ENCODE results near the gene CRACDL. TPM values are rescaled to one million over a fixed set of nuclear protein-coding genes. Genes with fewer than 3 reads are reported as not detected.

CRACDL gene
- total and polyA plus RNA-seq, 2 donors (not counting 1 experiment from before 2014, with no cell fraction given): 0.25 TPM; not detected in 1

DNA sequence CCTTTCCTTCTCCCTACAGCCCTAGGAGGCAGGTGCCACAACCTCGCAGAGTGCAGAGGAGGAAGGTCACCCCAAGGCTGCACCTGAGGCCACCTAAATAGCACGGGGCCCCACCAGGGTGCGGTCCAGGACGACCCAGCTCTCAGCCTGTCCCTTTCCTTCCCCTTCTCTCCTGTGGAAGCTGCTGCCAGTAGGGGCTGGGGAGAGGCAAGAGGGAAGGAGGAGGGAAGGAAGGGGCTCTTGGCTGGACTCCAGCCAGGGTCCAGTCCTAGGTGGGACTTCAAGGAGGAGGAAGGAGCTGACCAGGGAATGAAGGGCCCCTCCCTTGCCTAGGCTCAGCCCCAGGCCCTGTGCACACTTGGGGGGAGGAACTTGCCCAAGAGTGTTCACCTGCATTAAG, 11.1 kb downstream of the CRACDL start:
- Histone ChIP-seq H3K27me3 (replicated peaks in 1 of 4; ENCODE audit: control extremely low read depth in 1 of 4, control insufficient read depth in 3 of 4, insufficient read depth in 4 of 4, low read length in 3 of 4) (peaks cover 0 to 10% (median 3%) of the 10 kb centered on the region in 4 experiments), H3K79me2 (ENCODE audit: control insufficient read depth, insufficient read depth, low read length) (no peaks in the 10 kb centered on the region), H3K4me2 (replicated peaks; ENCODE audit: low read depth, low read length, poor library complexity, severe bottlenecking) (no peak overlapping the region), H3K27ac (ENCODE audit: low read length in 2 of 2) (no peak overlapping the region), H3K4me3 (ENCODE audit: control extremely low read depth in 1 of 5, extremely low read depth in 1 of 5, insufficient read depth in 1 of 5, low read depth in 2 of 5, low read length in 4 of 5) (no peak overlapping the region), H4K20me1 (ENCODE audit: control insufficient read depth, insufficient read depth, low read length, poor library complexity, severe bottlenecking) (no peaks in the 10 kb centered on the region), H3K9ac (ENCODE audit: low read length) (no peak overlapping the region), H3K4me1 (ENCODE audit: control insufficient read depth in 2 of 2, insufficient read depth in 2 of 2, low read length in 2 of 2) (no peaks in the 10 kb centered on the region), H3K9me3 (ENCODE audit: control extremely low read depth in 1 of 3, control insufficient read depth in 2 of 3, insufficient read depth in 1 of 3, low read length in 2 of 3) (no peaks in the 10 kb centered on the region), H3K36me3 (replicated peaks in 1 of 2; ENCODE audit: control extremely low read depth in 1 of 2, control insufficient read depth in 1 of 2, extremely low read depth in 1 of 2, insufficient read depth in 2 of 2, low read length in 1 of 2) (no peaks in the 10 kb centered on the region), H2AFZ (ENCODE audit: insufficient read depth, low read depth, low read length, poor library complexity, severe bottlenecking) (no peak overlapping the region)
- ChIA-PET CTCF (no interaction called here), POLR2A (no interaction called here)
- ATAC-seq (ENCODE audit: low read depth): no peak
- Mint-ChIP-seq H3K4me3 (no peak overlapping the region), H3K27me3 (peaks cover 33% of the 10 kb centered on the region), H3K27ac (no peak overlapping the region), H3K9me3 (ENCODE audit: insufficient read depth) (no peaks in the 10 kb centered on the region), H3K4me1 (no peaks in the 10 kb centered on the region)
- WGBS (ENCODE audit: insufficient coverage): 78% methylated on average over 1 of the region's 4 CpGs
- no peak for DNase-seq
- TF ChIP-seq, protein P1, sequence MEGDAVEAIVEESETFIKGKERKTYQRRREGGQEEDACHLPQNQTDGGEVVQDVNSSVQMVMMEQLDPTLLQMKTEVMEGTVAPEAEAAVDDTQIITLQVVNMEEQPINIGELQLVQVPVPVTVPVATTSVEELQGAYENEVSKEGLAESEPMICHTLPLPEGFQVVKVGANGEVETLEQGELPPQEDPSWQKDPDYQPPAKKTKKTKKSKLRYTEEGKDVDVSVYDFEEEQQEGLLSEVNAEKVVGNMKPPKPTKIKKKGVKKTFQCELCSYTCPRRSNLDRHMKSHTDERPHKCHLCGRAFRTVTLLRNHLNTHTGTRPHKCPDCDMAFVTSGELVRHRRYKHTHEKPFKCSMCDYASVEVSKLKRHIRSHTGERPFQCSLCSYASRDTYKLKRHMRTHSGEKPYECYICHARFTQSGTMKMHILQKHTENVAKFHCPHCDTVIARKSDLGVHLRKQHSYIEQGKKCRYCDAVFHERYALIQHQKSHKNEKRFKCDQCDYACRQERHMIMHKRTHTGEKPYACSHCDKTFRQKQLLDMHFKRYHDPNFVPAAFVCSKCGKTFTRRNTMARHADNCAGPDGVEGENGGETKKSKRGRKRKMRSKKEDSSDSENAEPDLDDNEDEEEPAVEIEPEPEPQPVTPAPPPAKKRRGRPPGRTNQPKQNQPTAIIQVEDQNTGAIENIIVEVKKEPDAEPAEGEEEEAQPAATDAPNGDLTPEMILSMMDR (IDR thresholded peaks at IDR 0.05): no peak
- no peak for TF ChIP-seq EZH2 (IDR thresholded peaks at IDR 0.05; ENCODE audit: borderline replicate concordance, insufficient read depth, low read depth, low read length, poor library complexity, severe bottlenecking)
- intact Hi-C loops (cut with micrococcal nuclease): no loop called here

DNA sequence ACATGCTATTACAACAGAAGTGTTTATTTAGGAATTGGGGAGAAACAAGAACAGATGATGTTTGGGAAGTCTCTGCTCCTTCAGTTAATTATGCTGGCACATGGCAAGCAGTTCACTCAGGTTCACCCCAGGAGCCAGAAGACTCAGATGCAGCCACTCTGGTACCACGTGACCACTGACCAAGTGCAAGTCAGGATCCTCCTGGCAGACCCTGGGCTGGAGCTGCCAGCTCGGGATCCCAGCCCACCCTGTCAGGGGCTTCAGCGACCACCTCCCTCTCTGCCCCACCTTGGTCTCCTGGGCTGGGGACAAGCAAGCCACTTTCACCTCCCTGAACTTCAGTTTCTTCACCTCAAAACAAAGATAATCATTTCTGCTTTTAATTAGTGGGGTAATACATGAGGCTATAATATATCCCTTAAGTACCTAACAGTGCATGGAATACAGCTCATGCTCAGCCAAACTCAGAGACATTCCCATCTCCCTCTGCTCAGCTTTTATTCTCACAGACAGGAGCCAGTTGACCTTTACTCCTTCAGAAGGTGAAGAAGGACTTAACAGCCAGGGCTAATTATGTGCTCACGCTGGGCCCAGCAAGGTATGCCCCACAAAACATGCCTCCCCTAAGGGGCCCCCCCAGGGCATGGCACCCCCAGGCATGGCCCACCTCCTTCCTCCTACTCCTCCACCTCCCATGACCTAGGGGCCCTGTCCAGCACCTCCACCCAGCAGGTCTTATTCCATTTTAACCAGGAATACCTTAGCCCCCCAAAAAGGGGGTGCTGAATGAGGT, 11.8 kb downstream of the CRACDL start:
- H3K4me3 ChIP-seq (ENCODE audit: control extremely low read depth in 1 of 5, extremely low read depth in 1 of 5, insufficient read depth in 1 of 5, low read depth in 2 of 5, low read length in 4 of 5): no peak overlapping the region
- peaks cover 0 to 10% (median 3%) of the 10 kb centered on the region in 4 experiments for H3K27me3 ChIP-seq (replicated peaks in 1 of 4; ENCODE audit: control extremely low read depth in 1 of 4, control insufficient read depth in 3 of 4, insufficient read depth in 4 of 4, low read length in 3 of 4)
- no peak overlapping the region for H3K27ac ChIP-seq (ENCODE audit: low read length in 2 of 2)
- no peaks in the 10 kb centered on the region for H3K9me3 ChIP-seq (ENCODE audit: control extremely low read depth in 1 of 3, control insufficient read depth in 2 of 3, insufficient read depth in 1 of 3, low read length in 2 of 3)
- H3K4me2 ChIP-seq (replicated peaks; ENCODE audit: low read depth, low read length, poor library complexity, severe bottlenecking): no peak overlapping the region
- H3K4me3 Mint-ChIP-seq: no peak overlapping the region
- no peak overlapping the region for H2AFZ ChIP-seq (ENCODE audit: insufficient read depth, low read depth, low read length, poor library complexity, severe bottlenecking)
- no peaks in the 10 kb centered on the region for H3K79me2 ChIP-seq (ENCODE audit: control insufficient read depth, insufficient read depth, low read length)
- intact Hi-C loops (cut with micrococcal nuclease): no loop called here
- no peaks in the 10 kb centered on the region for H4K20me1 ChIP-seq (ENCODE audit: control insufficient read depth, insufficient read depth, low read length, poor library complexity, severe bottlenecking)
- TF ChIP-seq, protein P1 (IDR thresholded peaks at IDR 0.05): no peak
- TF ChIP-seq EZH2 (IDR thresholded peaks at IDR 0.05; ENCODE audit: borderline replicate concordance, insufficient read depth, low read depth, low read length, poor library complexity, severe bottlenecking): no peak
- ATAC-seq (ENCODE audit: low read depth) (no peak), DNase-seq (no peak)
- H3K4me1 Mint-ChIP-seq: no peaks in the 10 kb centered on the region
- no peak overlapping the region for H3K27ac Mint-ChIP-seq
- H3K9ac ChIP-seq (ENCODE audit: low read length): no peak overlapping the region
- H3K27me3 Mint-ChIP-seq: peaks cover 33% of the 10 kb centered on the region
- ChIA-PET CTCF (no interaction called here), POLR2A (no interaction called here)
- no peaks in the 10 kb centered on the region for H3K4me1 ChIP-seq (ENCODE audit: control insufficient read depth in 2 of 2, insufficient read depth in 2 of 2, low read length in 2 of 2)
- no peaks in the 10 kb centered on the region for H3K9me3 Mint-ChIP-seq (ENCODE audit: insufficient read depth)
- WGBS (ENCODE audit: insufficient coverage): 87% methylated on average over 4 of the region's 4 CpGs
- H3K36me3 ChIP-seq (replicated peaks in 1 of 2; ENCODE audit: control extremely low read depth in 1 of 2, control insufficient read depth in 1 of 2, extremely low read depth in 1 of 2, insufficient read depth in 2 of 2, low read length in 1 of 2): no peaks in the 10 kb centered on the region

Measured in B cell (primary cell).